Endothelial cell of umbilical vein (primary cell): Measurements from ENCODE around the gene TFRC.

ENCODE experiments used
- CTCF ChIP-seq, 2 donors: IDR thresholded peaks; 1 replicate in 1 of 2; 2 replicates in 1 of 2; pipeline ENCODE4 v1.5.1; 2011; ENCODE audit warnings: low read length in 2 of 2, mild to moderate bottlenecking in 2 of 2, moderate library complexity in 2 of 2, control low read depth in 1 of 2, inconsistent platforms in 1 of 2, low read depth in 1 of 2; ENCODE audit not compliant: insufficient read depth in 1 of 2; ENCODE audit errors: extremely low read depth in 1 of 2
- EZH2 ChIP-seq: IDR thresholded peaks from 2 replicates; pipeline ENCODE4 v1.6.1; 2012; ENCODE audit warnings: borderline replicate concordance, low read depth, mild to moderate bottlenecking, moderate library complexity, low read length, inconsistent platforms; ENCODE audit not compliant: severe bottlenecking
- FOS ChIP-seq: IDR thresholded peaks from 2 replicates; pipeline ENCODE4 v1.6.1; 2011; ENCODE audit warnings: mild to moderate bottlenecking, low read length, moderate library complexity, borderline replicate concordance; ENCODE audit not compliant: insufficient read depth
- JUN ChIP-seq: IDR thresholded peaks from 2 replicates; pipeline ENCODE4 v1.6.1; 2011; ENCODE audit warnings: borderline replicate concordance, low read depth; ENCODE audit not compliant: insufficient read length, insufficient read depth
- MAX ChIP-seq: IDR thresholded peaks from 2 replicates; pipeline ENCODE4 v1.6.1; 2011; ENCODE audit not compliant: insufficient read depth, insufficient read length
- MYC ChIP-seq: IDR thresholded peaks from one replicate; pipeline ENCODE4 v1.6.1; 2011; ENCODE audit warnings: mild to moderate bottlenecking, low read depth, low read length
- POLR2A ChIP-seq: IDR thresholded peaks from 2 replicates; pipeline ENCODE4 v1.6.1; 2012; ENCODE audit warnings: low read depth, mild to moderate bottlenecking, control low read depth, low read length
- POLR2AphosphoS5 ChIP-seq: IDR thresholded peaks from 2 replicates; pipeline ENCODE4 v1.6.1; 2012; ENCODE audit warnings: low read depth, mild to moderate bottlenecking, control low read depth, low read length, moderate library complexity; ENCODE audit not compliant: insufficient read depth

- TF ChIP-seq JUN: no peak
- no peak for TF ChIP-seq CTCF (IDR thresholded peaks at IDR 0.05; ENCODE audit: extremely low read depth in 1 of 2, insufficient read depth in 1 of 2, low read depth in 1 of 2, low read length in 2 of 2)
- no peak for TF ChIP-seq POLR2A
- no peak for TF ChIP-seq EZH2
- no peak for TF ChIP-seq POLR2AphosphoS5
- TF ChIP-seq MYC: no peak
- no peak for TF ChIP-seq MAX
- TF ChIP-seq FOS: no peak
Measured at GRCh38 chr3:196008387-196008786, 73.5 kb downstream of the TFRC start.
